NB4 (cell line): Measurements from ENCODE around the gene FAM76A.

Experiments used
- CTCF ChIP-seq: IDR thresholded peaks from one replicate; pipeline ENCODE4 v1.5.1; 2012; ENCODE audit warnings: low read depth, low read length
- MYC ChIP-seq: IDR thresholded peaks from 2 replicates; pipeline ENCODE4 v1.6.1; 2011; ENCODE audit warnings: low read depth, low read length
- TF ChIP-seq, protein P1 (sequence below): IDR thresholded peaks from 2 replicates; pipeline ENCODE4 v1.6.1; 2011; ENCODE audit warnings: low read depth, low read length

GRCh38 chr1:27710574-27710973 lies 15.2 kb upstream of the FAM76A start:
- TF ChIP-seq CTCF (no peak), MYC (no peak)
- TF ChIP-seq, protein P1, sequence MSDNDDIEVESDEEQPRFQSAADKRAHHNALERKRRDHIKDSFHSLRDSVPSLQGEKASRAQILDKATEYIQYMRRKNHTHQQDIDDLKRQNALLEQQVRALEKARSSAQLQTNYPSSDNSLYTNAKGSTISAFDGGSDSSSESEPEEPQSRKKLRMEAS, result no peak
